SIG-M5 treated with dmso at 0.1 percent for 504 hours (cell line): ENCODE measurements around the gene TMEM190.
"Not testable (repeated sequence)": the region's sequence is repeated elsewhere in the genome, so short reads cannot be mapped to it uniquely, and the experiment has no call there.

Experiments
- DNase-seq: peaks from one replicate; lab custom pipeline; 2025; ENCODE audit not compliant: unreplicated experiment; lab: John Stamatoyannopoulos, UW

The TMEM190 gene

DNA sequence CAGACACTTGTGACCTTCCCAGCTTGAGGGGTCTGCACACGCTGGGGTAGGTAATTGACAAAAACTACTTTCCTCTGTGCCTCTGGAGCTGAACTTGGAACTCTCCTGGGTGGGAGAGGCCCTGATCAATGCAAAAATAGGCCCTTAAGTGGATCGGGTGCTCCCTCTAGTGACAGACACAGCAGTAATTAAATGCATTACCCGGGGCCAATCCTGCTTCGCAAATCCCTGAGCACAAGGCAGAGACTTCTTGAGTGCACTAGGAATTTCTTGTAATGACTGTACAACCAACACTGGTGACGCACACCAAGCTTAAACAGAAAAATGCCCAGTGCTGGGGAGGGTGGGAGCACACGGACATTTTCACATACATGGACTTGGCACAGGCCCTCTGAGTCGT lies 41.6 kb downstream of the TMEM190 start:
- DNase-seq = peak; percentile 63

DNA sequence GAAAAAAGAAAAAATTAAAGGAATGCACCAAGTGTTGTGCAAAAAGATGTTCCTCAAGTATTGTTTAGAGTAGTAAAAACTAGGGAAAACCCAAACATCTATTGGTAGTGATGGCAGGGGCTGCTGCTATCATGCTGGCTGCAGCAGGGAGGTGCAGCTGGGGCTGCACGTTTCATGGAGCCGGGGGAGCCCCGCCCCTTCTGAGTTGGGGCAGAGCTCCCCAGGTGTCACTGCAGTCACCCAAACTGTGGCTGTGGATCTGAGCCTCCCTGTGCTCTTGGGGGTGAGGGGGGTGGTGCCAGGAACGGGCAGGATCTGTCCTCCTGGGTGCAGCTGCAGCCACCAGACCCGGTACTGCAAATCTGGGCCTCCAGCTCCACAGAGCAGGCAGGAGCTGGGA lies 42.5 kb downstream of the TMEM190 start:
- no peak for DNase-seq

DNA sequence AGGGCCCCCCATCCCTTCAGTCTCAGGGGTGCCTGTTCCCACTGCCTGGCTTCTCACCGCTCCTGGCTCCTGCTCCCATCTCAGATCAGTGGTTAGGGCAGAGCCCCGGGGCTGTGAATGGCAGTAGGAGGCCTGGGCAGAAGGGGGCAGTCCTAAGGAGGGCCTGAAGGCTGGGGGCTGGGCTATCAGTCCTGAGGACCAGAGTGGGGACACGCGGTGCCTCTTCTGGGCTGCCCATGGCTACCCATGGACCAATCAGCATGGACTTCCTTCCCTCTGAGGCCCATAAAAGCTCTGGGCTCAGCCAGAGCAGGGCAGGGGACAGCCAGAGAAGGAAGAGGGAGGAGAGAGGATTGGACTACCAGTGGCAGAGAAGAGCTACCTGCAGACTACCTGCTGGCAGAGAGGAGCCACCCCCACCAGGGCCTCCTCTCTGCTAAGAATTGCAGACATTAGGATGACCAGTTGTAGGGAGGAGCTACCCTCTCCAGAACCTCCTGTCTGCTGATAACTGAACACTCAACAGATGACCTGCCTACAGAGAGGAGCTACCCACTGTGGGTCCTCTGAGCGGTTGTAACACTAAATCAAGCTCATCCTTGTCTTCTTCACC lies 43.1 kb downstream of the TMEM190 start:
- no peak for DNase-seq

DNA sequence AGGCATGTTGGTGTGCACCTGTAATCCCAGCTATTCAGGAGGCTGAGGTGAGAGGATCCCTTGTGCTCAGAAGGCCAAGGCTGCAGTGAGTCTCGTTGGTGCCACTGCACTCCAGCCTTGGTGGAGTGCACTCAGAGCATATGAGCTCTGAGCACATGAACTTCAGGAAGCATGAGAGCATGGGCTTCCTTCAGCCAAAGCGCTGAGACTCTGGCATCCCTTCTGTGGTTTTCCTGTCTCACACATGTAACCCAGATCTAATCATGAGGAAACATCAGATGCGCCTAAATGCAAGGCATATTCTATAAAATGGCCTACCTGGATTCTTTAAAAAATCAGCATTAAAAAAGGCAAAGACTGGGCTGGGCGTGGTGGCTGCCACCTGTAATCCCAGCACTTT lies 44.7 kb downstream of the TMEM190 start:
- not testable (repeated sequence) for DNase-seq

DNA sequence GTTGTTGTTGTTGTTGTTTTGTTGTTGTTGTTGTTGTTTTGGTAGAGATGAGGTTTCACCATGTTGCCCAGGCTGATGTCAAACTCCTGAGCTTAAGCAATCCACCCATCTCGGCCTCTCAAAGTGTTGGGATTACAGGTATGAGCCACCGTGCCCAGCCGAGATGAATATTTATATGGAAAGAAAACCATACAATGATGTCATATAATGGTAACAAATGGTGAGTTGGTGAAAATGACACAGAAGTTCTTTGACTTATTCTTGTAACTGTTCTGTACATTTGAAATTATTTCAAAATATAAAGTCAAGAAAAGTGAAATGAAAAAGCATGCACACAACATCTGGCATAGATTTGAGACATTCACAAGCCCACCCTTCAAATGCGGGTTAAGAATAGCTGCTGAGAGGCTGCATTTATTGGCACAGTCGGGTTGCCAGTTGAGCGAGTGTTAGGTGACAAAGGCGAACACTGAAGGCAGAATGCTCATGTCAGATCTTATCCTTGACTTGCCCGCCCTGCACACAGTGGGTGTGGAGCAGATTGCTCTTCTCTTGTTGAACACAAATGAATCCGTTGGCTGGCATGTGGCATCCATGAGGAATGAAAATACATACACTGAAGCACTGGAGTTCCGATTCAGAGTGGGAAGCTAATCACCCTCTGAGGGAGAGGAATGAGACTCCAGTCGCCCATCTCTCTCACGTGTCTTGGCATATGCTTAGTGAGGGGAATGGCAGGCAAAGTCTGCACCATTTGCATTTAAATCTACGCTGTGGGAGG lies 46.8 kb downstream of the TMEM190 start:
- DNase-seq = no peak

DNA sequence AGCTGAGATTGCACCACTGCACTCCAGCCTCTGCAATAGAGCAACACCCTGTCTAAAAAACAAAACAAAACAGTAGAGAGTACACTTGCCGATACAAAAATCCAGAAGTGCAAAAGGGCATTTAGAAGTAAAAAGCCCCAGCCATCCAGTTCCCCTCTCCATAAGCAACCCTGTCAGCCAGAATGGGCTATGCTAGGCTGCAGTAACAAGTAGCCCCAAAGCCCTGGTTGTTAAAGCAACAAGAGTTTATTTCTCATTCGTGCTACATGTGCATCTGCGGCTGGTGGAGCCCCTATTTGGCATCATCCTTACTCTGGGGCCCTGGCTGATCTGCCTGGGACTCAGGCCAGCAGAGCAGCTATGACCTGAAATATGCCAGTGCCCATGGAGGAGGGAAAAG lies 47.9 kb downstream of the TMEM190 start:
- DNase-seq = no peak

DNA sequence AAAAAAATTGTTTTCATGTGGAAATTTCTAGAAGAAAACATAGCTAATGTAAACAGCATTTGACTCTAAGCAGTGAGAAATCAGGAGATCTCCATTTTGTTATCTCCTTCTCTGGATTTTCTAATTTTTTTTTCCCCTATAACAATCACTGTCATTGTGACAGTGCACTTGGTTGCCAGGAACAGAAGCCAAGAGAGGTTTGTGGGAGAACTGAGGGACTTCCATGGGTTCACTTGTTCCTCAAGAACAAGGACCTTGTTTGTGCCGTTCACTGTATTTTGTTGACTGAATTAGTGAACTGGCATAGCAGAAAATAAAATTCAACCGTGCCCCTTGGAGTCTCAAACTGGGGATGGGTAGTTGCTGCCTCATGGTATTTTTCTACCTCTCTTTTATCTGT lies 49.4 kb downstream of the TMEM190 start:
- no peak for DNase-seq
